KMS-11 (cell line): ENCODE measurements around the gene CEBPE.

Source experiments
- H2AFZ ChIP-seq: fragments of 200-600 bp; sonication (generic); 2 replicates; pipeline ENCODE4 v1.6.1; 2016; ENCODE audit warnings: antibody characterized with exemption, mixed run types, low read depth
- H3K27ac ChIP-seq: fragments of 200-600 bp; sonication (generic); 2 replicates; pipeline ENCODE4 v1.6.1; 2016; ENCODE audit warnings: mild to moderate bottlenecking, mixed run types
- H3K27me3 ChIP-seq: fragments of 200-600 bp; sonication (generic); 2 replicates; pipeline ENCODE4 v1.6.1; 2017; ENCODE audit warnings: mild to moderate bottlenecking, low read depth, mixed run types, moderate library complexity; ENCODE audit not compliant: insufficient read depth
- H3K36me3 ChIP-seq: fragments of 200-600 bp; sonication (generic); 2 replicates; pipeline ENCODE4 v1.6.1; 2017; ENCODE audit warnings: mild to moderate bottlenecking, mixed run types; ENCODE audit not compliant: insufficient read depth
- H3K4me1 ChIP-seq: fragments of 200-600 bp; sonication (generic); 2 replicates; pipeline ENCODE4 v1.6.1; 2016; ENCODE audit warnings: mild to moderate bottlenecking, low read depth, mixed run types; ENCODE audit not compliant: poor library complexity, severe bottlenecking
- H3K4me2 ChIP-seq: fragments of 200-600 bp; sonication (generic); 2 replicates; pipeline ENCODE4 v1.7.0; 2016; ENCODE audit warnings: mild to moderate bottlenecking, mixed run types
- H3K4me3 ChIP-seq: fragments of 200-600 bp; sonication (generic); IDR thresholded peaks from 2 replicates; pipeline ENCODE4 v1.6.1; 2017; ENCODE audit warnings: low read depth, low read length, mixed read lengths; ENCODE audit not compliant: insufficient read depth
- H3K79me2 ChIP-seq: fragments of 200-600 bp; sonication (generic); 2 replicates; pipeline ENCODE4 v1.6.1; 2016; ENCODE audit warnings: low read depth, mixed run types; ENCODE audit not compliant: insufficient read depth
- H3K9ac ChIP-seq: fragments of 200-600 bp; sonication (generic); 2 replicates; pipeline ENCODE4 v1.6.1; 2016; ENCODE audit warnings: mild to moderate bottlenecking, mixed run types
- H4K20me1 ChIP-seq: fragments of 200-600 bp; sonication (generic); 2 replicates; pipeline ENCODE4 v1.6.1; 2016; ENCODE audit warnings: mild to moderate bottlenecking, mixed run types; ENCODE audit not compliant: insufficient read depth
- CTCF ChIP-seq: fragments of 200-600 bp; sonication (generic); conservative IDR thresholded peaks from 2 replicates; pipeline ENCODE4 v1.6.1; 2017; ENCODE audit warnings: low read depth, mild to moderate bottlenecking, antibody characterized with exemption, low read length, moderate library complexity, mixed read lengths

Gene CEBPE

GRCh38 chr14:23118506-23119362, at the start of gene CEBPE:
Gene CEBPE, minus strand, starts transcription at chr14:23119255. Its CDS starts 164 bp downstream, at chr14:23119091.
- no peak within 1 kb of the TSS for H3K27ac ChIP-seq
- H3K36me3 ChIP-seq: no peaks in the 10 kb centered on the region
- no peak within 1 kb of the TSS for H3K4me3 ChIP-seq
- H3K79me2 ChIP-seq: no peaks in the 10 kb centered on the region
- no peaks in the 10 kb centered on the region for H3K27me3 ChIP-seq
- TF ChIP-seq CTCF: no peak
- no peak within 1 kb of the TSS for H3K9ac ChIP-seq
- no peaks in the 10 kb centered on the region for H4K20me1 ChIP-seq
- peaks cover 14% of the 10 kb centered on the region for H3K4me1 ChIP-seq
- no peak within 1 kb of the TSS for H2AFZ ChIP-seq
- no peak within 1 kb of the TSS for H3K4me2 ChIP-seq

DNA sequence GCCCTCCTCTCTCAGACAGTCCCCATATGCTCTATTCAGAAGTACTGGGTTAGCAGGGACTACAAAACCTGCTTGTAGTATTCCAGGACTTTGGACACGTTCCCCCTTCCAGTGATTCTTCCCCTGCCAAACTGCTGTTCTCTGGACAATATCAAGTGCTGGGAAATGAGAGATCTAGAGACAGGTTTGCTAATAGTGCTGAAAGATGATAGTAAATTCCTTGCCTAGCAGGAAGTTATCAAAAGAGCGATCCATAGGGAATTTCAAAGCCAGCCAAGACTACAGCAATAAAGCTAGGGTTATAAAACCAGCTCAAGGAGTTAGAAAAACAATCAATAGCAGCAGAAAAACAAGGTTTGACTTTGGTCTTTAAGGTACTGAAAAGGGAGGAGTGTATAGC, 49.2 kb upstream of the CEBPE start:
- Histone ChIP-seq H3K27me3 (no peaks in the 10 kb centered on the region), H4K20me1 (no peaks in the 10 kb centered on the region), H3K4me3 (no peak overlapping the region), H2AFZ (no peak overlapping the region), H3K4me1 (no peaks in the 10 kb centered on the region), H3K9ac (no peak overlapping the region), H3K27ac (no peak overlapping the region), H3K79me2 (no peaks in the 10 kb centered on the region), H3K36me3 (no peaks in the 10 kb centered on the region), H3K4me2 (no peak overlapping the region)
- TF ChIP-seq CTCF: no peak

DNA sequence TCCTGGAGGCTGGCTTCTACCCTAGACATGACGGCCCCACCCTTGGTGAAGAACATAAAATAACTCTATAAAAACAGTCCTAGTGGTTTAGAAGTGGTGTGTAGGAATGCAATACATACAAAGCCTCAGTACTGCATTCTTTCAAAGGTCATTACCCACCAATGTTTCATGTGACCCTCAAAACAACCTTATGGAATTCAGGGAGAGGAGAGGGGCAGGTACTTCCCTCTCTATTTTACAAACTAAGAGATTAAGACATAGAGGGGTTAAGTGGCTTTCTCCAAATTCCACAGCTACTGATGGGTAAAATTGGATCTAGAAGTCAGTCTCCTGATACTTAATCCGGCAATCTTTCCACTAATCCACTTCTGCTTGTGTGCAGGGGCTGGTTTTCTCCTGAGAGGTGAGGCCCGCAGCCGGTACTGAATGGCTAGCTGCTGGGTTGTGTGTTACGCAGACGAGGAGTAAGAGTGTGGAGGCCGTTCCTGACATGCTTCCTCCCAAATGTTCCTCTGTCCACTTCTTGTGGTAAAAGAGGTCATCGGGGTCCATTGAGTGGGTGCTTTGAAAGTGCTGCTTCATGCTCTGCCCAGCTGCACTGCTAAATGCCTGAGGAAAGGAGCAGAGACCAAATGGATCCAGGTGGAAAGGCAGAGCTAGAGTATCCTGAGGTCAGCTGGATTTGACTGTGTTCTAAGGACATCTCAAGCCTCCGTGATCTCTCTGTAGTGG, 48.2 kb upstream of the CEBPE start:
- H3K4me1 ChIP-seq: peaks cover 5% of the 10 kb centered on the region

DNA sequence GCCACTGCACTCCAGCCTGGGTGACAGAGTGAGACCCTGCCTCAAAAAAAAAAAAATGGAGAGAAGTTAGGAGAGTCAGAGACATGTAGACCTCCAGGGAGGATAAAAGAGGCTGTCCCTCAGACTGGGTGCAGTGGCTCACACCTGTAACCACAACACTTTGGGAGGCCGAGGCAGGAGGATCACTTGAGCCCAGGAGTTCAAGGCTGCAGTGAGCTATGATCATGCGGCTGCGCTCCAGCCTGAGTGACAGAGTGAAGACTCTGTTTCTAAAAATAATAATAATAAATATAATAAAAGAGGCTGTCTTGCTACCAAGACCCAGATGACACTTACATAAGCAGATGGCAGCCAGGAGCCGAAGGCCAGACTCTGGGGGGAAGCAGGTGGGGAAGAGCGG, 45.9 kb upstream of the CEBPE start:
- H3K4me3 ChIP-seq: no peak overlapping the region

More for the DNA sequence above, 48.2 kb upstream of the CEBPE start:
- no peak overlapping the region for H3K4me2 ChIP-seq
- no peak overlapping the region for H3K4me3 ChIP-seq
- no peaks in the 10 kb centered on the region for H3K36me3 ChIP-seq
- H3K9ac ChIP-seq: no peak overlapping the region
- no peaks in the 10 kb centered on the region for H3K79me2 ChIP-seq
- no peak overlapping the region for H3K27ac ChIP-seq
- no peaks in the 10 kb centered on the region for H4K20me1 ChIP-seq
- no peak overlapping the region for H2AFZ ChIP-seq
- H3K27me3 ChIP-seq: no peaks in the 10 kb centered on the region
- no peak for TF ChIP-seq CTCF

More for the DNA sequence above, 45.9 kb upstream of the CEBPE start:
- H3K79me2 ChIP-seq: no peaks in the 10 kb centered on the region
- H3K27me3 ChIP-seq: no peaks in the 10 kb centered on the region
- H3K4me1 ChIP-seq: peaks cover 18% of the 10 kb centered on the region
- no peak overlapping the region for H3K27ac ChIP-seq
- TF ChIP-seq CTCF: no peak
- H2AFZ ChIP-seq: no peak overlapping the region
- no peak overlapping the region for H3K4me2 ChIP-seq
- H3K9ac ChIP-seq: no peak overlapping the region
- no peaks in the 10 kb centered on the region for H4K20me1 ChIP-seq
- no peaks in the 10 kb centered on the region for H3K36me3 ChIP-seq
